ENCODE results near the gene KLHL40. TPM values are rescaled to one million over a fixed set of nuclear protein-coding genes. Genes with fewer than 3 reads are reported as not detected.

The KLHL40 gene
- total RNA-seq, 4 donors from 2014 or later: 0.17 TPM; not detected in 3

- peaks cover 0 to 10% (median 8%) of the 10 kb centered on the region in 4 donors for H3K4me1 ChIP-seq
- H3K27ac ChIP-seq (replicated peaks in 1 of 4): peak overlapping the region in 3 of 4 donors; percentile 19 to 43 (median 37)
- intact Hi-C loops (cut with DNase I): no loop called here
- no peak overlapping the region for H3K4me3 ChIP-seq
- H3K36me3 ChIP-seq: no peaks in the 10 kb centered on the region
- 95% methylated on average over 8 of the region's 9 CpGs for WGBS
- no peaks in the 10 kb centered on the region for H3K27me3 ChIP-seq
- H3K9me3 ChIP-seq: no peaks in the 10 kb centered on the region
- TF ChIP-seq POLR2AphosphoS5 (IDR thresholded peaks at IDR 0.05) (no peak), CTCF (IDR thresholded peaks at IDR 0.05) (no peak), EP300 (IDR thresholded peaks at IDR 0.05) (no peak), POLR2A (IDR thresholded peaks at IDR 0.05; ENCODE audit: low read depth) (no peak)
- DNase-seq (ENCODE audit: extremely low spot score): no peak
Observed at GRCh38 chr3:42732829-42733459, 47.6 kb downstream of the KLHL40 start.

- TF ChIP-seq EP300 (IDR thresholded peaks at IDR 0.05) (no peak), POLR2AphosphoS5 (IDR thresholded peaks at IDR 0.05) (no peak), CTCF (IDR thresholded peaks at IDR 0.05) (no peak), POLR2A (IDR thresholded peaks at IDR 0.05; ENCODE audit: low read depth) (no peak)
- Histone ChIP-seq H3K27me3 (no peaks in the 10 kb centered on the region), H3K27ac (replicated peaks in 1 of 4) (peak overlapping the region in 1 of 4 donors; percentile 37), H3K9me3 (no peaks in the 10 kb centered on the region), H3K4me3 (no peak overlapping the region), H3K4me1 (peaks cover 0 to 7% (median 3%) of the 10 kb centered on the region in 4 donors), H3K36me3 (no peaks in the 10 kb centered on the region)
- DNase-seq (ENCODE audit: extremely low spot score): no peak
- WGBS: 79% methylated on average over 11 of the region's 13 CpGs
- intact Hi-C loops (cut with DNase I): no loop called here
Observed at GRCh38 chr3:42733501-42734262, 48.3 kb downstream of the KLHL40 start.

DNA sequence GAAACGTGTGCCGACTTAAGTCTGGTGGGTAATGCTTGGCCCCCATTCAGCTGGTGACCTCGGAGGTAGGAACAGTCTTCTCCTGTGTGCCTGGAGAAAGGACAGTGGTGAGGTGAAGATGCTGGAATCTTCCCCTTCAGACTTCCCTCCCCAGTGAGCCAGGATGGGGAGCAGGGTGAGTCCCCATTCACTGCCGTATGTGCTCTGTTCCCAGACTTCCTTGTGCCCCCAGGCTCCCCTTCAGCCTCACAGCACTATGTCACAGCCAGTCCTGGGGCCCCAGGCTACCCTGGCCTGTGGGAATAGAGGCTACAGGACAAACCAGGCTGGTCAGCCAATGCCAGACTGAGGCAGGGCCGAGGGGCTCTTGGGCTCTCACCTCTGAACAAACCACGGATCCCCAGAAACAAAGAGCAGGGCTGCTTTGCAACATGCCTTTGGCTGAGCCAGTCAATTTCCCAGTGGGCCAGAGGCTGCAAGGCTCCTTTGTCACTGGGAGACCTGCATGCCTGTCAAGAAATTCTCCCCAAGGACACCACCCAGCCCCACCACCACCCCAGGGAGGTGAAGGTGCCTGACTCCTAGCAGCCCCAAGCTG, 49.0 kb downstream of the KLHL40 start:
- Histone ChIP-seq H3K36me3 (no peaks in the 10 kb centered on the region), H3K4me3 (no peak overlapping the region), H3K4me1 (peaks cover 0 to 9% (median 3%) of the 10 kb centered on the region in 4 donors), H3K9me3 (no peaks in the 10 kb centered on the region), H3K27ac (replicated peaks in 1 of 4) (no peak overlapping the region), H3K27me3 (no peaks in the 10 kb centered on the region)
- intact Hi-C loops (cut with DNase I): no loop called here
- DNase-seq (ENCODE audit: extremely low spot score): no peak
- WGBS: 82% methylated on average over 3 of the region's 6 CpGs
- TF ChIP-seq POLR2AphosphoS5 (IDR thresholded peaks at IDR 0.05): no peak
- no peak for TF ChIP-seq CTCF (IDR thresholded peaks at IDR 0.05)
- no peak for TF ChIP-seq POLR2A (IDR thresholded peaks at IDR 0.05; ENCODE audit: low read depth)
- no peak for TF ChIP-seq EP300 (IDR thresholded peaks at IDR 0.05)

DNA sequence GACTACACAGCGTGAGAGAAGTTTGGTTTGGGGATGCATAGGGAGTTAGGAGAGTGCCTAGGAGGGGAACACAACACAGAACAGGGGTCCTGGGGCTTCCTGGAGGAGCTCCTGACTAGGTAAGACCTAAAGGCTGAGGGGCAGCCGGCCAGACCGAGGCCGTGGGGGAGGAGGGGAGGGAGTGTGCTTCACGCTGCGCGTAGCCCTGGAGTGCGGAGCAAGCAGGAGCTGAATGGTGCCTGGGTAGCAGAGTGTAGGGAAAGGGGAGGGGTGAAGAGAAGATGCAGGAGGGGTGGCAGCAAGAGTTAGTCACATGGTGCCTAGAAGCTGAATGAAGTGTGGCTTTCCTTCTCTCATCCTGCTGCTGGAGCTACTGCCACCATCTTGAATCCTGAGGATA, 49.7 kb downstream of the KLHL40 start:
- no peaks in the 10 kb centered on the region for H3K9me3 ChIP-seq
- no peaks in the 10 kb centered on the region for H3K27me3 ChIP-seq
- TF ChIP-seq CTCF (IDR thresholded peaks at IDR 0.05): no peak
- TF ChIP-seq EP300 (IDR thresholded peaks at IDR 0.05): no peak
- no peak for TF ChIP-seq POLR2A (IDR thresholded peaks at IDR 0.05; ENCODE audit: low read depth)
- H3K4me3 ChIP-seq: no peak overlapping the region
- 83% methylated on average over 8 of the region's 8 CpGs for WGBS
- intact Hi-C loops (cut with DNase I): no loop called here
- no peak overlapping the region for H3K27ac ChIP-seq (replicated peaks in 1 of 4)
- DNase-seq (ENCODE audit: extremely low spot score): no peak
- no peaks in the 10 kb centered on the region for H3K36me3 ChIP-seq
- peaks cover 0 to 10% (median under 1%) of the 10 kb centered on the region in 4 donors for H3K4me1 ChIP-seq

Data from esophagus muscularis mucosa (tissue), 4 donors.